Measurements from ENCODE around the gene NUDT16L1. TPM values are rescaled to one million over a fixed set of nuclear protein-coding genes. Genes with fewer than 3 reads are reported as not detected.

The NUDT16L1 gene
- 13.5 TPM for polyA plus RNA-seq (2012; ENCODE audit: missing spikeins)

DNA sequence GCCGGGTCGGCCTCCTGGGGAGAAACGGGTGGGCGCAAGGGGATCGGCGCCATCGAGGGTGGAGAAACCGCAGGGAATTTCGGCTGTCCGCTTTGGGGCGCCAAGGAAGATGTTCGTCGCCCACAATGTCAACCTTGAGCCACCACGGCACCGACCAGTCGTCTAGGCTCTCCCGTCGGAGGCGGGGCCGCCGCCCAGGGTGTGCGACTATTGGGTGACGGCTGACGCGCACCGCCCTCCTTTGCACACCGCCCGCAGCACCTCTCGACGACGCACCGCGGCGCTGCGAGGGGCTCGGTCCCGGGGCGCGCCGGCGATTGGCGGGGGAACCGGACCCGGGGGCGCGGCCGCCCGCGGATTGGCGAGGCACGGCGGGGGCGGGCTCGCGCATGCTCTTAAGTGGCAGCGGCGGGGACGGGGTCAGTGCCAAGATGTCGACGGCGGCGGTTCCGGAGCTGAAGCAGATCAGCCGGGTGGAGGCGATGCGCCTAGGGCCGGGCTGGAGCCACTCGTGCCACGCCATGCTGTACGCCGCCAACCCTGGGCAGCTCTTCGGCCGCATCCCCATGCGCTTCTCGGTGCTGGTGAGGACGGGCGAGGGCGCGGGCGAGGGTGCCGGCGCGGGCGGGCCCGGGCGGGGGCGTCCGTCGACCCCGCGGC lies at the start of gene NUDT16L1:
Gene NUDT16L1 (plus strand): TSS at position 267 of the 660 bp plus-strand sequence. CDS start 165 bp downstream, at position 432.
- peak; percentile 100 for FAIRE-seq
- peak; percentile 77 for TF ChIP-seq TAF1 (IDR thresholded peaks at IDR 0.05; ENCODE audit: borderline replicate concordance, low read depth, low read length)
- peak; percentile 93 for TF ChIP-seq POLR2AphosphoS5 (IDR thresholded peaks at IDR 0.05; ENCODE audit: low read depth, low read length)
- peak; percentile 96 for TF ChIP-seq POLR2A (IDR thresholded peaks at IDR 0.05; ENCODE audit: low read depth, low read length)
- peak; percentile 99 for DNase-seq (ENCODE audit: insufficient read length)

DNA sequence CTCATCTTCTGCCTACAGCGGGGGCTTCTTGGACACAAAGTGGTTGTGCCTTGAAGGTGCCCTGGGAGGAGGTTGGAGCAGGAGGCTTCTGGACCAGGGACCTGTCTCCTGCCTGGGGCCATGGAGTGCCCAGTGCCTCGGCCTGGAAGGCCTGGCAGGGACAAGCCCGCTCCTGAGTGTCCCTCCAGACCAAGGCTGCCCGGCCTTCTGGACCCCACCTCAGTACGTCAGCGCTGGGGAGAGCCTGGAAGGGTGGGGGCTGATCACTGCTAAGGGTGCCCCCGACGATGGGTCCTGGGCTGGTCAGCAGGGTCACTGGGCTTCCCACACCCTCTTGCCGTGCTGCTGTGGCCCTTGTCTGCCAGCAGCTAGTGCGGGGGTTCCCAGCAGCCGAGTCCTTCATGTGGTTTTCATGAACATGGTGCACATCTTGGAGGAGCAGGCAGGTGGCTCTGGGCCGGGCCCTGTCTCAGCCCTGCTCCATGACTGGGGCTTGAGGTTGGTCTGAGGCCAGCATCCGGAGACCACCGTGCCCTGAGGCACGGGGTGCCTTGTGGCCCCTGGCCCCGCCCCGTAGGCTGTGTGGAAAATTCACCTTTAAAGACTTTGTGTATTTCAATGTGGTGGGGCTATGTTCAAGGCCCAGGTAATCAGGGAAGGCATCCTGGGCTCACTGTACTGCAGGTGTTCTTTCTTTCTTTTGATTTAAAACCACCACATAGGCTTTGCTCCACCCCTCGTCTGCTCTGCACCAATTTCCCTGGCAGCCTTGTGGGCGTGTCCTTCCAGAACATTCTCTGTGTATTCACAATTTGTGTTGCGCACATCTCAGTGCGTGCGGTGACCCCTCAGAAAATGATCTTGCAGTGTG lies 46.4 kb upstream of the NUDT16L1 start:
- TF ChIP-seq POLR2A (IDR thresholded peaks at IDR 0.05; ENCODE audit: low read depth, low read length) = no peak
- FAIRE-seq = no peak
- DNase-seq (ENCODE audit: insufficient read length) = no peak

DNA sequence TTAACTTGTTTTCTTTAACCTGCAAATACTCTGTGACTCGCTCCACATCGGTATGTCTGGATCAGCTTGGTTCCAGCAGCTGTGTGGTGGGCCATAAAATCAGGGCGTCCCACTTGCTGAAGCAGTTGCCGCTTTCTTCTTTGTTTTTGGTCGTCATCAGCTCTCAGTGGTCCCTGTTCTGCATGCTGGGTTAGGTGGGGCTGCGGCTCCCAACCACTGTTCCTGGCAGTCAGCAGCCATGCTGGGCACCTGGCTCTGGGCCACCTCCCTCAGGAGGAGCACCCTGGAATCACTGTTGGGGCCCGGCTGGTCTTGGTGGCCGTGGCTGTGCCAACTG lies 45.8 kb upstream of the NUDT16L1 start:
- DNase-seq (ENCODE audit: insufficient read length) (no peak), FAIRE-seq (no peak)
- TF ChIP-seq POLR2AphosphoS5 (IDR thresholded peaks at IDR 0.05; ENCODE audit: low read depth, low read length) (no peak), TAF1 (IDR thresholded peaks at IDR 0.05; ENCODE audit: borderline replicate concordance, low read depth, low read length) (no peak), POLR2A (IDR thresholded peaks at IDR 0.05; ENCODE audit: low read depth, low read length) (no peak)

DNA sequence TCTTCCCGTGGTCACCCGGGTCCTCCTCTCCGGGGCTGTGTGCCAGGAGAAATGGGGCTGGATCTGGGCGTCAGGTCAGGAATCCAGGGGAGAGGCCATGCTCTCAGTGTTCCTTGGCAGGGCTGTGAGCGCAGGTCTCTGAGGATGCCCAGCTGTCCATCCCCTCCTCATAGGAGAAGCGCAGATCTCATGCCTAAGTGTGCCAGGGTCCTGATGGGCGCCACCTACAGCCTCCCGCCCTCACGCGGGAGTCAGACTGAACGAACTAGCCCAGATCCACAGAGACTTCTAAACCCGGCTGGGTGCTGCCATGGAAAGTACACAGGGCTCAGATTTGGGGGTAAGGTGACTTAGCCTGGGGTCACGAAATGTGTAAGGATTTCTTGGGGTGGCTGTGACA lies 44.4 kb upstream of the NUDT16L1 start:
- FAIRE-seq (no peak), DNase-seq (ENCODE audit: insufficient read length) (no peak)
- TF ChIP-seq POLR2A (IDR thresholded peaks at IDR 0.05; ENCODE audit: low read depth, low read length) (no peak), POLR2AphosphoS5 (IDR thresholded peaks at IDR 0.05; ENCODE audit: low read depth, low read length) (no peak), TAF1 (IDR thresholded peaks at IDR 0.05; ENCODE audit: borderline replicate concordance, low read depth, low read length) (no peak)

DNA sequence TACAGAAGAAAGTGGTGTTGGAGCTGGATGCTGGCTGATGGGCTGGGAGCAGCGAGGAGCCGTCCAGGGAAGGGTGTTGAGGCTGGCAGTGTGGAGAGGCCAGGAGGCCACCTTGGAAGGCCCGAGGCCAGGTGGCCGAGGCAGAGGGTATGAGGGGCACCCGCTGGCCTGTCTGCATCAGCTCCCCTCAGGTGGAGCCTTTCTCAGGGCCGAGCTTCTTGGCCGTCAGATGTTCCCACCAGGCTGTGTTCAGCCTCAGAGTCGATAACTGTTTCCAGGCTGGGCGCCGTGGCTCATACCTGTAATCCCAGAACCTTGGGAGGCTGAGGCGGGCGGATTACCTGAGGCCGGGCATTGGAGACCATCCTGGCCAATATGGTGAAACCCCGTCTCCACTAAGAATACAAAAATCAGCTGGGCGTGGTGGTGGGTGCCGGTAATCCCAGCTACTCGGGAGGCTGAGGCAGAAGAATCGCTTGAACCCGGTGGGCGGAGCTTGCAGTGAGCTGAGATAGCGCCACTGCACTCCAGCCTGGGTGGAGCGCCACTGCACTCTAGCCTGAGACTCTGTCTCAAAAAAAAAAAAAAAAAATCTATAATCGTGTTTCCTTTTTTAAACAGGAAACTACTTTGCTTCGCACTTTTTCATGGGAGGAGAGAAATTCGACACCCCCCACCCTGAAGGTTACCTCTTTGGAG lies 43.5 kb upstream of the NUDT16L1 start:
- TF ChIP-seq POLR2A (IDR thresholded peaks at IDR 0.05; ENCODE audit: low read depth, low read length) (no peak), TAF1 (IDR thresholded peaks at IDR 0.05; ENCODE audit: borderline replicate concordance, low read depth, low read length) (no peak), POLR2AphosphoS5 (IDR thresholded peaks at IDR 0.05; ENCODE audit: low read depth, low read length) (no peak)
- FAIRE-seq (no peak), DNase-seq (ENCODE audit: insufficient read length) (no peak)

DNA sequence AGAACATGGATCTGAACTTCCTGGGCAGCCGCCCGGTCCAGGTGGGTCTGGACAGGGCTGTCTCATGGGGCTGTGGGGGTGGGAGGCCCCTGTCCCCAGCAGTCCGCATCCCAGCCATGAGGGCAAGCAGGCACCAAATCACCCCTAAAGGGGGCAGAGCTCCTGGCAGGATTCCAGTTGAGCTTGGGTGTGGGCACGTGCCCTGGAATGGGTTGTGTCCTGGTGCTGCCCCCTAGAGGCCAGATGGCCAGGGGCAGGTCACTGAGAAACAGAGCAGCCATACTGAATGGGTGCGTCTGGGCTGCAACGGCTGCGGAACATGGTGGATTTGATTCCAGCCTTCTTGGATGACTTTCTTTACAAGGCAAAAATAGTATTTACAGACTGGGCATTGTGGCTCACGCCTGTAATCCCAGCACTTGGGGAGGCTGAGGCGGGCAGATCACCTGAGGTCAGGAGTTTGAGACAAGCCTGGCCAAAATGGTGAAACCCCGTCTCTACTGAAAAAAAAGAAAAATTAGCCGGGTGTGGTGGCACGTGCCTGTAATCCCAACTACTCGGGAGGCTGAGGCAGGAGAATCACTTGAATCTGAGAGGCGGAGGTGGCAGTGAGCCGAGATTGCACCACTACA lies 42.8 kb upstream of the NUDT16L1 start:
- DNase-seq (ENCODE audit: insufficient read length) = peak; percentile 82
- FAIRE-seq = peak; percentile 77

DNA sequence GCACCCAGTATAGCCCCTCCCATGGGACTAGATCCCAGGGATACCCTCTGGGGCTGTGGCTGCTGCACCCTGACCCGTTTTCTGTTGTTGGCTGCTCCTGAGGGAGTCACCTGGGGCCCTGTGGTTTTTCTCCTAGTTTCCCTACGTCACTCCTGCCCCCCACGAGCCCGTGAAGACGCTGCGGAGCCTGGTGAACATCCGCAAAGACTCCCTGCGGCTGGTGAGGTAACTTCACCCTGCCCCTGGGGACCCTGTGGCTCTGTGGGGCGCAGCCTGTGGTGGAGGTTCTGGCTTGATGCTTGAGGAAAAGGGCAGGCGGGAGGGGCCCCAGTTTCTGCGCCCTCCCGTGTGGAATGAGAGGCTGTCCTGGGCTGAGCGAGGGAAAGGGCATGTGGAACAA lies 41.5 kb upstream of the NUDT16L1 start:
- no peak for DNase-seq (ENCODE audit: insufficient read length)
- TF ChIP-seq POLR2A (IDR thresholded peaks at IDR 0.05; ENCODE audit: low read depth, low read length) = no peak
- TF ChIP-seq TAF1 (IDR thresholded peaks at IDR 0.05; ENCODE audit: borderline replicate concordance, low read depth, low read length) = no peak
- no peak for TF ChIP-seq POLR2AphosphoS5 (IDR thresholded peaks at IDR 0.05; ENCODE audit: low read depth, low read length)
- FAIRE-seq = no peak

DNA sequence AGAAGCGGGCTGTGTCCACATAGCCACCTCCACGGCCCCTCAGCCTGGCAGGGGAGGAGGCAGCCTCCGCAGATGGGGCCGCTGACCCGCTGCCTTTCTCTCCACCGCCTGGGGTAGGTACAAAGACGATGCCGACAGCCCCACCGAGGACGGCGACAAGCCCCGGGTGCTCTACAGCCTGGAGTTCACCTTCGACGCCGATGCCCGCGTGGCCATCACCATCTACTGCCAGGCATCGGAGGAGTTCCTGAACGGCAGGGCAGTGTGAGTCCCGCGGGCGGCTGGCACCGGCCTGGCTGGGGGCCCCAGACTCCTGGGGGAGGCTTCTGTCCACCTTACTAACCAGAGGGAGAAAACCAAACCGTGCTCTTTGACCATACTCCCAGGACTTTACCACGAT lies 40.8 kb upstream of the NUDT16L1 start:
- no peak for FAIRE-seq
- TF ChIP-seq POLR2A (IDR thresholded peaks at IDR 0.05; ENCODE audit: low read depth, low read length) (no peak), TAF1 (IDR thresholded peaks at IDR 0.05; ENCODE audit: borderline replicate concordance, low read depth, low read length) (no peak), POLR2AphosphoS5 (IDR thresholded peaks at IDR 0.05; ENCODE audit: low read depth, low read length) (no peak)
- no peak for DNase-seq (ENCODE audit: insufficient read length)

DNA sequence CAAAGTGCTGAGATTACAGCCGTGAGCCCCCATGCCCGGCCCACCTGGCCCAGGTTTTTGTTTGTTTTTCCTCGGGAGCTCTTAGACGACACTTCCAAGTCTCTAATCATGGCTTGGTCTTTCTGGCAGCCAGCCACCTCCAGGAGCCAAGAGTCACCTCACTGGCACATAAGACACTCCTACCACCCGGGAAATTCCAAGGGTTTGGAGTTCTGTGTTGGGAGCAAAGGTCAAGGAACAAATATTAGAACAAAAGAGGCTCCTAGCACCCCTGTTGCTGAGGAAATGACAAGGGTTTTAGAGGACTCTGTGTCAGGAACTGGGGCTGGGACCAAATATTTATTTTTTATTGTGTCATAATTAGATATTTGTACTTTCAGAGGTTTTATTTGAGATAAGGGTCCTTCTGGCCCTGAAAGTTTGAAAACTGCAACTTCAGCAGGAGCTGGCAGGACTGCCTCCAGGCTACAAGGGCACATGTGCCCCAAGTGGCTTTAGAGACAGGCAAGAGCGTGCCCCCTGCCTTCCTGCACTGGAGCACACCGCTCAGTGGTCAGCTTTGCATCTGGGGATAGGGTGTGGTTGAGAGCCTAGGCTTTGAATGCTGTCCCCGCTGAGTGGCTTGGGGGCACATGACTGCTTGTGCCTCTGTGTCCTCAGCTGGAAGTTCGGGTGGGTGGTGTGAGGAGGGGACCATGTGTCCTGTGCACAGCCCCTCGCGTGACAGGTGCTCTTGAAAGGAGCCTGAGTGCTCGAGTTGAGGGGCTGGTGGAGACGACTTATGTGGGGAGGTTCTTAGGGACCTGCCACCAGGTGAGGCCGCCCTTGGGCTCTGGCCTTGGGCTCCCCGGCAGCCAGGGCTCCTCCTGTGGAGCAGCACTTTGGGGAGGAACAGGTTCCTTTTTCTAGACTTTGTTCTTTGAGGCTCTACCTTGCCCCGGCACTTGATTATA lies 39.1 kb upstream of the NUDT16L1 start:
- FAIRE-seq (no peak), DNase-seq (ENCODE audit: insufficient read length) (no peak)
- TF ChIP-seq TAF1 (IDR thresholded peaks at IDR 0.05; ENCODE audit: borderline replicate concordance, low read depth, low read length) = no peak
- TF ChIP-seq POLR2A (IDR thresholded peaks at IDR 0.05; ENCODE audit: low read depth, low read length) = no peak

DNA sequence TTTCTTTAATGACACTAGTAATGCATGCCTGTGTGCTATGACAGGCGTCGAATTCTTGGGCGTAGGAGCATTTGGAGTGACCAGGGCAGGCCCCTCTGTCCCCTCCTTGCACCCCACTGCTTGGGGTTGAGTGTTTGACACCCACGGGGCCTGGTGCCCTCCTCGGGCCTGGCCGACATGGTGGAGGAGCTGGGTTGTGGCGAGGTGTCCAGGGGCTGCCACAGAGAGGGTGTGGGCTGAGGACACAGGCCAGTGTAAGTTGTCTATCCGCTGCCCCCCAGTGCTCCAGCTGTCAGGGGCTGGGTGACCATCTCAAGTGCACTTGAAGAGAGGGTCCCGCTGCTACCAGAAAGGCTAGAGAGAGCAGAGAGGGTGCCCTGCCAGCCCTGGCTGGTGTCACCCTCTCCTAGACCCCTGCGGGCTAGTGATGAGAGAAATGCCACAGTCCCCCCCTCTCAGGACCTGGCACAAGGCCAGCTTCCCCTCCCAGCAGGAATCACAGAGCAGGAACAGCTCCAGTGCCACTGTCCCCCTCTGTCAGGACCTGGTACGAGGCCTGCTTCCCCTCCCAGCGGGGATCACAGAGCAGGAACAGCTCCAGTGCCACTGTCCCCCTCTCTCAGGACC lies 38.3 kb upstream of the NUDT16L1 start:
- FAIRE-seq = no peak
- no peak for TF ChIP-seq TAF1 (IDR thresholded peaks at IDR 0.05; ENCODE audit: borderline replicate concordance, low read depth, low read length)
- no peak for TF ChIP-seq POLR2A (IDR thresholded peaks at IDR 0.05; ENCODE audit: low read depth, low read length)
- no peak for TF ChIP-seq POLR2AphosphoS5 (IDR thresholded peaks at IDR 0.05; ENCODE audit: low read depth, low read length)
- DNase-seq (ENCODE audit: insufficient read length) = no peak

All from GM12892 (cell line).